NT2/D1 (cell line): Measurements from ENCODE around the gene BACE1-AS.

Source experiments
- SUZ12 ChIP-seq: IDR thresholded peaks from 2 replicates; pipeline ENCODE4 v1.6.1; 2011; ENCODE audit not compliant: insufficient read length, insufficient read depth; ENCODE audit errors: extremely low read depth
- YY1 ChIP-seq: IDR thresholded peaks from 2 replicates; pipeline ENCODE4 v1.6.1; 2011; ENCODE audit not compliant: insufficient read length, insufficient read depth
- ZNF274 ChIP-seq: IDR thresholded peaks from 2 replicates; pipeline ENCODE4 v1.6.1; 2011; ENCODE audit warnings: mild to moderate bottlenecking, low read depth, low read length

DNA sequence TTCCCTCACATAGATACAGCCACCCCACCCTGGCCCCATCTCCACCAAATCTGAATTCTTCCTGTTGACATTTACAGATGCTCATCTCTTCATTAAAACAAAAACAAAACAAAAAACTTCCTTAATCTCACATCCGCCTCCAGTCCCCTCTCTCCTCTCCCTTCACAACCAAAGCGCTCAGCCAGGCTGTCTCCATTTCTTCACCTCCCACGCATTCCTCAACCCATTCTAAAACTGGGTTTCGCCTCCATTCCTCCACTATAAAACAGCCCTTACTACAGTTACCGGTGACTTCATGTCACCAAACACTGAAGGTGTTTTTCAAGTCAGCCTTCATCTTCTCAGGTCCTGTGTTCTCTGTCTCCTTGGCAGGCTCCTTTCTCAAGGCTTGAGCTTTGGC lies 9.6 kb downstream of the BACE1-AS start:
- no peak for TF ChIP-seq YY1
- no peak for TF ChIP-seq ZNF274
- no peak for TF ChIP-seq SUZ12
